Skeletal muscle satellite cell (primary cell): ENCODE results near the gene ASIC2.
A peak's percentile ranks its signal among the peaks of the same experiment; 100 is the strongest.

Source experiments
- H3K27me3 ChIP-seq: 2 replicates; pipeline ENCODE4 v1.7.0; 2013; ENCODE audit warnings: low read length; ENCODE audit not compliant: control insufficient read depth, insufficient read depth
- H3K36me3 ChIP-seq: 2 replicates; pipeline ENCODE4 v1.7.0; 2013; ENCODE audit warnings: mild to moderate bottlenecking, control low read depth, low read length; ENCODE audit not compliant: insufficient read depth
- H3K4me1 ChIP-seq: 2 replicates; pipeline ENCODE4 v1.7.0; 2013; ENCODE audit warnings: low read length; ENCODE audit not compliant: control insufficient read depth, insufficient read depth
- H3K4me2 ChIP-seq: 2 replicates; pipeline ENCODE4 v1.7.0; 2013; ENCODE audit warnings: mild to moderate bottlenecking, low read length
- H3K4me3 ChIP-seq: 2 replicates; pipeline ENCODE4 v1.7.0; 2013; ENCODE audit warnings: low read length
- H3K9ac ChIP-seq: 2 replicates; pipeline ENCODE4 v1.7.0; 2013; ENCODE audit warnings: mild to moderate bottlenecking, low read depth, low read length, moderate library complexity
- H3K9me3 ChIP-seq: replicated peaks from 2 replicates; pipeline ENCODE4 v1.7.0; 2013; ENCODE audit warnings: mild to moderate bottlenecking, control low read depth, low read length

The ASIC2 gene

DNA sequence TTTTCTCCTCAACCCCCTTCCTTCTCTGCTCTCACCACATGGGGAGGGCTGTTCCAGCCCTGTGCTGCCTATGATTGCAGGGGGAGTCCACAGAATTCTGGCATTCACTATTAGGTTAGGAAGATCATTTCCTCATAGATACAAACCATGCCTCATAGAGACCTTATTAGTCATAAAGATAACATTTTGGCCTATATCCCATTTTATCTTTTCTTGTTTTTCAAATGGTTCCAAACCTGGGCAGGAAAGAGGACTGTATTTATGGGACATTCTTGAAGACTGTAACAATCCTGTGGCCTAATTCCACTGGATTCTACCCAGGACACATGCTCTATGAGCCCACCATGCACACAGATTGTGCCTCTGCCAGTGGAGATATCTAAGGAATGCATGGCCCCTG, 51.7 kb downstream of the ASIC2 start:
- H3K27me3 ChIP-seq = peaks cover 12% of the 10 kb centered on the region
- no peak overlapping the region for H3K4me3 ChIP-seq
- no peaks in the 10 kb centered on the region for H3K9me3 ChIP-seq
- no peaks in the 10 kb centered on the region for H3K36me3 ChIP-seq
- H3K4me1 ChIP-seq = peaks cover 9% of the 10 kb centered on the region
- H3K9ac ChIP-seq = no peak overlapping the region
- H3K4me2 ChIP-seq = no peak overlapping the region

DNA sequence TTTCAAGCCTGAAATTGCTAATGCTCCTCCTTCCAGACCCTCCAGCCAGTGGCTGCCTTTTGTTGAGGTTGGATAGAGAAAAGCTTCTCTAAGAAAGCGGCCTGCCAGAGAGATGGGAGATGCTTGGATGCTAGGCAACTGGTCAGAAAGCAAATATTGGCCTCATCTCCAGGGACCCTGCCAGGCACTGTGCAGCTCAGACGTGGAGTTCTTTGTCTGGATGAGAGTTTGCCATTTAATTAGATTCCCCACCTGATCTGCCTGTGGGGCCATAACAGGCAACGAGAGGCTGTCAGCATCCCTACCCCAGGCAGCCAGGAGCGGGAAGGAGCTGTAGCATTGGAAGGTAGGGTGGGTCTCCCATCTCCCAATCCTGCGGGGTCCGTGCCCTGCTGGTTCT, 52.7 kb downstream of the ASIC2 start:
- peaks cover 12% of the 10 kb centered on the region for H3K27me3 ChIP-seq
- peaks cover 15% of the 10 kb centered on the region for H3K4me1 ChIP-seq
- H3K9me3 ChIP-seq = no peaks in the 10 kb centered on the region
- no peak overlapping the region for H3K4me3 ChIP-seq
- no peak overlapping the region for H3K4me2 ChIP-seq
- no peak overlapping the region for H3K9ac ChIP-seq
- H3K36me3 ChIP-seq = no peaks in the 10 kb centered on the region

DNA sequence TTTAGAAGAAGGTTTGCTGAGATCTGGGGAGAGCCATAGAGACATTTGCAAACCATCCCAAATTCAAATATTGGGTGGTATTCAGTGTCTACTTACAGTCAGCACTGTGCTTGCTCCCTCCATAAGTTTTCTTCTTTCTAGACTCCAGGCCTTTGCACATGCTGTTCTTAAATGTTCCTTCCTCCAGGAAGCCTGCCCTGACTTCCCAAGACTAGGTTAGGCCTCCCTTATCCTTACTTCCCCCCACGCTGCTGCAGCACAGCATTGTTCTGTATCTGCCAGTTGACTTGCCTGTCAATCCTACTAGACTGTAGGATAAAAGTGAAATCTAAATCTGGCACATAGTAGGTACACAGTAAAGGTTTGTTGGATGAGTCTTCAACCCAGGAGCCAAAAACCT, 53.4 kb downstream of the ASIC2 start:
- Histone ChIP-seq H3K4me2 (no peak overlapping the region), H3K36me3 (no peaks in the 10 kb centered on the region), H3K4me3 (no peak overlapping the region), H3K9ac (no peak overlapping the region), H3K4me1 (peaks cover 21% of the 10 kb centered on the region), H3K9me3 (no peaks in the 10 kb centered on the region), H3K27me3 (peaks cover 12% of the 10 kb centered on the region)

DNA sequence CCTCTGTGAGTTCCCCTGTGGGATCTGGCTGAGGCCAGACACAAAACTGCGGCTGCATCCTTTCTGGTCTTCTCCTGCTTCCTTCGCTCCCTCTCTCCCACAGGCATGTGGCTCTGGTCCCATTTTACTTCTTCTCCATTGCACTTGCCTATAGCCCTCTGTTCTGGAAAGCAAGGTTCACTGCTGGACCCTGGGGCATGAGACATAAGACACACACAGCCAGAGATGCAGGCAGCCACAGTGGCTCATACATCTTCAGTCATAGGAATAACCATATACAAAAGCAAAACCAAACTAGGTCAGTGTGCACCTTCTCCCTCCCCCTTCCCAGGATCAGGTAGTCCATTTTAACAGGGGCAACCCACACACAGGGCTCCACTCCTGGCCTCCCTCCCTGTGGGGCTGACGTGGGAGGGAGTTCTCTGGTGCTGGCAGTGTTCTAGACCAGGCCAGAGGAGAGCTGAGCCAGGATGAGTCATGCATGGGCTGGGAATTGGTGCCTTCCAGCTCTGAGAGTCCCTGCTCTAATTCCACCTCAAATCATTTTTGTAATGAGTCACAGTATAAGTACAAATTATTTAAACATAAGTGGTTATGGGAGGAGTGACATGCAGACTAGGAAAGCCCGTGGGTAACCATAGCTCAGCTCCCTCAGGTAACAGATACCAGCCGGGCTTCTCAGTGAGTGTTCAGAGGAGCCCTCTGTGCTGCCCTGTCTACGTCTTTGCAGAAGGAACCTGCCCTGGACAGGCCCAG, 58.0 kb downstream of the ASIC2 start:
- no peak overlapping the region for H3K4me3 ChIP-seq
- peak overlapping the region; percentile 48 for H3K4me2 ChIP-seq
- H3K27me3 ChIP-seq = peaks cover 5% of the 10 kb centered on the region
- no peaks in the 10 kb centered on the region for H3K9me3 ChIP-seq
- no peak overlapping the region for H3K9ac ChIP-seq
- H3K36me3 ChIP-seq = no peaks in the 10 kb centered on the region
- peaks cover 18% of the 10 kb centered on the region for H3K4me1 ChIP-seq

DNA sequence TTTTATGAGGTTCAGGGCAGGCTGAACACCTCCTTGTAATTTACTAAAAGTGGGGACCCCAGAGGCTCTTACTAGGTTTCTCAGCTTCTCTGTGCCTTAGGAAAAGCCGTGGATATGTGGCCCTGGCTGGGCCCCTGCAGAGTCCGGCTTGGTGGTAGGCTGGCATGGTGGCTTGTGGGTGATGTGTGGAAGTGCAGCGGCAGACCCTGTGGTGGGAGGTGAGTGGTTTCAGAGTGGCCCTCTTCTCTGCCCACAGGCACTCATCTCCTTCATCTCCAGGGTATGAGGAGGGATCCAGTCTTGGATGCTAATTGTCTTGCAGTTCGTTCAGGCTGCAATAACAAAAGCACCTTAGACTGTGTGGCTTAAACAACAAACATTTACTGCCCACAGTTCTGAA, 58.9 kb downstream of the ASIC2 start:
- no peak overlapping the region for H3K9ac ChIP-seq
- no peak overlapping the region for H3K4me3 ChIP-seq
- H3K27me3 ChIP-seq = peaks cover 9% of the 10 kb centered on the region
- no peak overlapping the region for H3K4me2 ChIP-seq
- H3K9me3 ChIP-seq = no peaks in the 10 kb centered on the region
- peaks cover 18% of the 10 kb centered on the region for H3K4me1 ChIP-seq
- no peaks in the 10 kb centered on the region for H3K36me3 ChIP-seq

DNA sequence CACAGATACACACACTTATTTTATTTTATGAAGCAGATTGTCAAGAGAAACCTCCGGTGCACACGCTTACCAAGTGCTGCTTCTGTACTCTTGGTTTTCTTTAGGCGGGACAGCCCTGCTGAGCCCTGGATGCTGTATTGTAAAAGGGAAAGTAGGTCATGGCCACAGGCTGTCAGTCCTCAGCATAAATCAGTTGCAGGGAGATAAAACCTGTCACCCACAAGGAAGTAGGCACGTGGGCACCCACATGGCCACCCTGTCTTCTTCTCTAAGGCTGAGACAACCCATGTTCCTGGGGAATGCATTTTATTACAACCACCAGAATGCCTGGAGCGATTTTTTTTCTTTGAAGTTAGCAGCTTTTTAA, 59.3 kb downstream of the ASIC2 start:
- no peak overlapping the region for H3K4me3 ChIP-seq
- no peaks in the 10 kb centered on the region for H3K9me3 ChIP-seq
- H3K4me2 ChIP-seq = no peak overlapping the region
- H3K9ac ChIP-seq = no peak overlapping the region
- peaks cover 18% of the 10 kb centered on the region for H3K4me1 ChIP-seq
- H3K36me3 ChIP-seq = no peaks in the 10 kb centered on the region
- peaks cover 10% of the 10 kb centered on the region for H3K27me3 ChIP-seq

DNA sequence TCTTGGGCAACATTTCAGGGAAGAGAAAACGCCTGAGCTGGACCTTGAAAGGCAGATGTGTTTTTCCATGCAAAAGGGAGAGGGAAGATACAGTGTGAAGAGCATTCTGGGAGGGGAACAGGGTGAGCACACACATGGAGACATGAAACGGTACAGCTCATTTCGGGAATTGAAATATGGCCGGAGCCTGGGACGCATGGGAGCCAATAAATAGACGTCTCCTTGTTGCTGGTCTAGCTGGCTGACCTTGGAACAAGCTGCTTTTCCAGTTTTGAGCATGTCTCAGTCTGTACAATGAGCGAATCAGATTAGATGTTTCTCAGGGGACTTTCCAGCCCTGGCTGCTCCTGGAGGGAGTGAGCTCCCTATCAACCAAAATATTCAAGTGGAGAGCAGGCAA, 63.6 kb downstream of the ASIC2 start:
- peaks cover 32% of the 10 kb centered on the region for H3K27me3 ChIP-seq
- no peak overlapping the region for H3K4me2 ChIP-seq
- no peaks in the 10 kb centered on the region for H3K9me3 ChIP-seq
- H3K4me3 ChIP-seq = no peak overlapping the region
- no peaks in the 10 kb centered on the region for H3K36me3 ChIP-seq
- H3K9ac ChIP-seq = no peak overlapping the region
- H3K4me1 ChIP-seq = peaks cover 3% of the 10 kb centered on the region

DNA sequence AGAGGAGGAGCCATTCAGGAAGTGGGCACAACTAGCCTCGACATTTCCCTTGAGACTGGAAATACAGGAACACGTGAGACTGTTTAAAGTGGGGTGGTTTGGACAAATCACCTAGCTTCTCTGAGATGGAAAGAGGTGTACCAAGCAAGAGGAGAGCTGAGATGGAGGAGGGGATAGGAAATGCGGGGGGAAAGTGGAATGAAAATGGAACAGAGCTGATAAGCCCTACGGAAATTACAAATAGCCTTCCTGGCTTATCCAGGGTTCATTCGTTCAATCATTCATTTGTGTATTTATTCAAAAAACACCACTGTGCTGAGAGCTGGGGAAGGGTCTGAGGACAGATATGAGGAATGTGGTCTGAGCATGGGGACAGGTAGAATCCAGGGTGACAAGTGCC, 64.1 kb downstream of the ASIC2 start:
- peaks cover 36% of the 10 kb centered on the region for H3K27me3 ChIP-seq
- H3K4me1 ChIP-seq = no peaks in the 10 kb centered on the region
- no peak overlapping the region for H3K4me2 ChIP-seq
- H3K36me3 ChIP-seq = no peaks in the 10 kb centered on the region
- no peak overlapping the region for H3K9ac ChIP-seq
- H3K9me3 ChIP-seq = no peaks in the 10 kb centered on the region
- no peak overlapping the region for H3K4me3 ChIP-seq

DNA sequence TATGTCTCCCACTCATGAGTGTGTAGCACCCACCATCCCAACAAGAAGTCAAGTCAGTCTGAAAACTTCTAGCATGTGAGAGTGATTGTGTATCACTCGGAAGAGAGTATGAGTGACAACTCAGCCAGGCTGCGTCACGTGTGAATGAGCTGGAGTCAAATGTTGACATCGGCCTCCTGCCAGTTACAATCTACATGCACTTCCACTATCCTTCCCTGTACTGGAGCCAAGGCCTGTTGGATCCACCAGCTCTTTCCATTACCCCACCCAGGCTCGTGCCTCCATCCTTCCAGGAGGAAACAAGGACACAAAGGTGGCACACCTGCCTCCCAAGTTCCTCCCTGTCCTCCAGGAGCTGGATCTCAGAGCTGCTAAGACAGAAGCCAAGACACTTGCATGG, 64.5 kb downstream of the ASIC2 start:
- Histone ChIP-seq H3K9ac (no peak overlapping the region), H3K4me3 (no peak overlapping the region), H3K36me3 (no peaks in the 10 kb centered on the region)

DNA sequence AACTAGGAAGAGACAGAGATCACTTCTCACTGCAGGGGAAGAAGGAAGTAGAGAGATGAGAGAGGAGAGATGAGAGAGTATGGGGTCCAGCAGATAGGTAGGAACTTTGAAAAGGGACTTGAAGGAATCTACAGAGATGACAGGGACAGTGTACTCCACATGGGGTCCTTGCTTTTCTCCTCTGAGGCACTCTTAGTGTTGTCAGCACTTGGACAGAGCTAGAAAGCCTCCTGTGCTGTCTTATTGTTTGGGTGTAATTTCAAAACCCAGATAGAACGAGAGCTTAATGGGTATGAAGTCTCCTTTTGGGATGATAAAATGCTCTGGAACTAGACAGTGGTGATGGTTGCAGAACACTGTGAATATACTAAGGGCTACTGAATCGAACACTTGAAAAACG, 65.2 kb downstream of the ASIC2 start:
- no peaks in the 10 kb centered on the region for H3K9me3 ChIP-seq
- peaks cover 41% of the 10 kb centered on the region for H3K27me3 ChIP-seq

More for the DNA sequence above, 64.5 kb downstream of the ASIC2 start:
- H3K4me2 ChIP-seq = no peak overlapping the region
- H3K27me3 ChIP-seq = peaks cover 41% of the 10 kb centered on the region
- no peaks in the 10 kb centered on the region for H3K9me3 ChIP-seq
- no peaks in the 10 kb centered on the region for H3K4me1 ChIP-seq

DNA sequence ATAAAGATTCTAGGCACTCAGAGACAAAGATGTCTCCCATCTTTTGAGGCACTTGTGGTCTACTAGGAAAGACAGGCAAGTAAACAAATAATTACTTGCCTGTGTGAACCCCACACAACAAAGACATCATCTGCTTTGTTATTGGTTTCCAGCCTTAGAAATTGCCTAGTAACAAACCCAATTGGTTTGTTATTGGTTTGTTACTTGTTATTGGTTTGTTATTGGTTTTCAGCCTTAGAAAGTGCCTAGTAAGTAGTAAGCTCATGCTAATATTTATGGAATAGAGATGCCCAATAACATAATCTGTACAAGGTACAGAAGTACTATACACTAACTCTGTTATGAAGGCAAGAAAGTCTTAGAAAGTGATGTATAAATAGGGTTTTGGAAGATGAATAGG, 67.1 kb downstream of the ASIC2 start:
- Histone ChIP-seq H3K9me3 (no peaks in the 10 kb centered on the region), H3K4me1 (no peaks in the 10 kb centered on the region), H3K9ac (no peak overlapping the region), H3K36me3 (no peaks in the 10 kb centered on the region), H3K4me2 (no peak overlapping the region), H3K27me3 (peaks cover 41% of the 10 kb centered on the region), H3K4me3 (no peak overlapping the region)

More for the DNA sequence above, 65.2 kb downstream of the ASIC2 start:
- Histone ChIP-seq H3K4me2 (no peak overlapping the region), H3K4me3 (no peak overlapping the region), H3K36me3 (no peaks in the 10 kb centered on the region), H3K9ac (no peak overlapping the region), H3K4me1 (no peaks in the 10 kb centered on the region)

DNA sequence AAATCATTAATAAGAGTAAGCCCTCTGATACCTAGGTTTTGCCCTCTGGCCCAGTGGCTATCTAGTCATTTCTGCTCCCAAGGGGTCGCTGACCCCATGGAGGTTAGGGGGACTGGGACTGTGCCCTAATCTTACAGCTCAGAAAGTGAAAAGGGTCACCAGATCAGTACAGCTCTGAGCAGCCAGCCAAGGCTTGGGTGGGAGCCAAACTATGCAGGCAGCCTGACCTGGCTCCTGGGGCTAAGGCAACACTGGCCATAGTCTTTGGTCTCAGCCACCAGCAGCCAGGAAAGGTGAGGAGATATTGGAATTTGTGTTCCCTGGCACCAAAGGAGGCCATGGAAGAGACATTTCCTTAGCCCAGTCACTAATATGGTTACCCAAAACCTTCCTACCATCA, 67.6 kb downstream of the ASIC2 start:
- H3K4me2 ChIP-seq = no peak overlapping the region
- no peak overlapping the region for H3K4me3 ChIP-seq
- H3K9ac ChIP-seq = no peak overlapping the region
- no peaks in the 10 kb centered on the region for H3K4me1 ChIP-seq
- no peaks in the 10 kb centered on the region for H3K9me3 ChIP-seq
- peaks cover 41% of the 10 kb centered on the region for H3K27me3 ChIP-seq
- H3K36me3 ChIP-seq = no peaks in the 10 kb centered on the region
